T-helper 2 cell treated with Interferon-gamma antibody and Interleukin-4, amounts not matched to agents 100 ng/mL and 5 ng/mL, for 36 hours (primary cell): ENCODE results near the gene RAPGEF1. TPM values are rescaled to one million over a fixed set of nuclear protein-coding genes. Genes with fewer than 3 reads are reported as not detected.

ENCODE experiments used
- intact Hi-C: fragments of 100-400 bp; cut with micrococcal nuclease; formaldehyde crosslinking; loops from one replicate; pipeline ENCODE4 v1.15.1; 2023
- total RNA-seq: library from RNA; stranded (reverse); gene quantifications from 2 replicates; pipeline ENCODE4 v1.2.3, GENCODE V29; 2022

Gene RAPGEF1
- total RNA-seq, 1 donor from 2014 or later = 131 TPM

GRCh38 chr9:131611586-131612315 is 128.1 kb downstream of the RAPGEF1 start:
- intact Hi-C loops = no loop called here

- intact Hi-C loops = no loop called here
Measured at GRCh38 chr9:131610231-131610761, 129.6 kb downstream of the RAPGEF1 start.

GRCh38 chr9:131609099-131609830 is 130.6 kb downstream of the RAPGEF1 start:
- intact Hi-C loops = no loop called here

GRCh38 chr9:131608493-131609037 is 131.3 kb downstream of the RAPGEF1 start:
- intact Hi-C loops = no loop called here

- intact Hi-C loops = no loop called here
Measured at GRCh38 chr9:131607591-131607990, 132.3 kb downstream of the RAPGEF1 start.

- intact Hi-C loops = no loop called here
Measured at GRCh38 chr9:131606896-131607567, 132.8 kb downstream of the RAPGEF1 start.

GRCh38 chr9:131605770-131606590 is 133.9 kb downstream of the RAPGEF1 start:
- intact Hi-C loops = no loop called here

GRCh38 chr9:131603711-131604439 is 136.0 kb downstream of the RAPGEF1 start:
- intact Hi-C loops = no loop called here

- intact Hi-C loops = no loop called here
Measured at GRCh38 chr9:131603199-131603598, 136.7 kb downstream of the RAPGEF1 start.

- intact Hi-C loops = no loop called here
Measured at GRCh38 chr9:131601683-131602181, 138.1 kb downstream of the RAPGEF1 start.

GRCh38 chr9:131598121-131598520 is 141.8 kb downstream of the RAPGEF1 start:
- intact Hi-C loops = no loop called here

- intact Hi-C loops = no loop called here
Measured at GRCh38 chr9:131597246-131597645, 142.6 kb downstream of the RAPGEF1 start.

- intact Hi-C loops = no loop called here
Measured at GRCh38 chr9:131596430-131596743, 143.5 kb downstream of the RAPGEF1 start.

GRCh38 chr9:131595696-131596429 is 144.0 kb downstream of the RAPGEF1 start:
- intact Hi-C loops = no loop called here

GRCh38 chr9:131594906-131595665 is 144.8 kb downstream of the RAPGEF1 start:
- intact Hi-C loops = no loop called here

- intact Hi-C loops = no loop called here
Measured at GRCh38 chr9:131593936-131594665, 145.8 kb downstream of the RAPGEF1 start.

- intact Hi-C loops = no loop called here
Measured at GRCh38 chr9:131593091-131593820, 146.6 kb downstream of the RAPGEF1 start.
